AG10803 (cell line): ENCODE data around the gene FUT2.

Experiments used
- DNase-seq: peaks from one replicate; pipeline ENCODE4 v3.0.0; 2010; ENCODE audit warnings: low read depth
- H3K4me3 ChIP-seq: 2 replicates; pipeline ENCODE4 v1.5.1; 2011; ENCODE audit warnings: mild to moderate bottlenecking, low read length, control low read depth
- TF ChIP-seq, protein P1 (sequence below): conservative IDR thresholded peaks from 2 replicates; pipeline ENCODE4 v1.5.1; 2011; ENCODE audit warnings: mild to moderate bottlenecking, low read length, control low read depth, inconsistent platforms

The FUT2 gene

DNA sequence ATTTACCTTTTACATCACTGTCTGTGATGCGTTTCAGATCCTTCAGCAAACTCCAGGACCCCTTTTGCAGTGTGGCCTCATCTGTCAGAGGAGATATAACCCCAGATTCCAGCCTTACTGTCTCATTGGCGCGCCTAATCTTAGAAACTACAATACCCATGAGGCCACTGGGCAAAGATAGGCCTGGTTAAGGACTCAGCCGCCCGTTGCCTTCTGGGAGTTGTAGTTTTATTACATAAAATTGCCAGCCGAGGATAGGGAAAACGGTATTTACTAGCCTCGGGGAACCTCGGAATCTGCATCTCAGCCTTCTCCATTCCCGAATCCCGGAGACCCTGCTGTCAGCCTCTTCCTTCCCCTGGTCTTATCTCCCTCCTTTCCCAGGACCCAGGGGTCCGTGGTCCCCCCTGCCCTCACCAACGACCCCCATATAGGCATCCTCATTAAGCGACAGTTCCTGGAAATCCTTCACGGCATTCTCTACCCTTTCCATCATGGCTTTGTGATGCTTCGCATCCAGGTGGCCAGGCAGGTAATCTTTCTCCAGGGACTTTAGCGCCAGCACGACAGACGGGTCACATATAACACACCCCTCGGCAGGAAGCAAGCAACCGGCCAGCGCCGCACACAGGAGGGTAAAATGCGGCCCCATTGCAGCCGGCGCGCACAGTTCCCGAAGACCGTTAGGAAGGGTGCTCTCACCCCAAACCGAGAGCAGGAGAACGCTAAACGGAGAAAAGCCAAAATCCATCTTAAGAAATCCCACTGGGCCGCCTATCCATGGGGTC, 49.6 kb downstream of the FUT2 start:
- TF ChIP-seq, protein P1, sequence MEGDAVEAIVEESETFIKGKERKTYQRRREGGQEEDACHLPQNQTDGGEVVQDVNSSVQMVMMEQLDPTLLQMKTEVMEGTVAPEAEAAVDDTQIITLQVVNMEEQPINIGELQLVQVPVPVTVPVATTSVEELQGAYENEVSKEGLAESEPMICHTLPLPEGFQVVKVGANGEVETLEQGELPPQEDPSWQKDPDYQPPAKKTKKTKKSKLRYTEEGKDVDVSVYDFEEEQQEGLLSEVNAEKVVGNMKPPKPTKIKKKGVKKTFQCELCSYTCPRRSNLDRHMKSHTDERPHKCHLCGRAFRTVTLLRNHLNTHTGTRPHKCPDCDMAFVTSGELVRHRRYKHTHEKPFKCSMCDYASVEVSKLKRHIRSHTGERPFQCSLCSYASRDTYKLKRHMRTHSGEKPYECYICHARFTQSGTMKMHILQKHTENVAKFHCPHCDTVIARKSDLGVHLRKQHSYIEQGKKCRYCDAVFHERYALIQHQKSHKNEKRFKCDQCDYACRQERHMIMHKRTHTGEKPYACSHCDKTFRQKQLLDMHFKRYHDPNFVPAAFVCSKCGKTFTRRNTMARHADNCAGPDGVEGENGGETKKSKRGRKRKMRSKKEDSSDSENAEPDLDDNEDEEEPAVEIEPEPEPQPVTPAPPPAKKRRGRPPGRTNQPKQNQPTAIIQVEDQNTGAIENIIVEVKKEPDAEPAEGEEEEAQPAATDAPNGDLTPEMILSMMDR: no peak
- peak; percentile 43 for DNase-seq
- H3K4me3 ChIP-seq: no peak overlapping the region

GRCh38 chr19:48746110-48746509, 50.3 kb downstream of the FUT2 start:
- TF ChIP-seq, protein P1: no peak
- no peak for DNase-seq
- no peak overlapping the region for H3K4me3 ChIP-seq

DNA sequence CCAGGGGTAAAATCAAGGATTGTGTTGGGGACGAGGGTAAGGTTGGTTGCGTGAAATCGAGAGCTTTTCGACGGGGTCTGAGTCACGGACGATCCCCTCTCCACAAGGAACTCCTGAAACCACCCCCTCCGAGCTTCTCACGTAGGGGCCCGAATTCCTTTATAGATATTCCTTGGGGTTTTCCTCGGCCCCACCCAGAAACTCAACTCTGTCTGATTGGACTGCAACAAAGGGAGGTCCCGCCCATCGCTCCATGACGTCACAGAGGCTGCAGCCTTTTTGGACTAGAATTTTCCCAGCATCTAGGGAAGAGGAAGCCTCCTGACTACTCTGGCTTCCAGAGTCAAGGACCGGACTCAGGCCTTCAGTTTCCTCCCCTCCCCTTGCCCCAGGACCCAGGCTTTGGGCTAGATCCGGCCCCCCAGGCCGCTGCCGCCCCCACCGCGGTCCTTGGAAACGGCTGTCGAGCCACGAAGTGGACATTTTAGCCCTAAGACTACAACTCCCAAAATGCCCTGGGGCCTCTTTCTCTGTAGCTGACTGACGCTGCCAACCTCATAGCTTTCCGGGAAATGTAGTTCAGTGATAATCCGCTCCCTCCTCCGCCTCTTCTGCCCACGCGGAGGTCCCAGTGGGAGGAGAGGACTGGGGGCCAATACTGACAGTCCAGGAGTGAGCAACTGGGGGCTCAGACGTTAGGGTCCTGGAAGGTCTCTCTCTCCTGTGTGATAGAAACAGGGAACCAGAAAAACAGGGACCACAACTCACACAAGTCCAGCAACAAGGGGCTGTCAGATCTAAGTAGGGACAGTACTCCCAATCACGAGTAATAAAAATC, 51.2 kb downstream of the FUT2 start, which contains the start of gene IZUMO1:
Gene IZUMO1 (minus strand): TSS at position 172 of the 838 bp plus-strand sequence. CDS start 1,050 bp downstream, outside the sequence.
- peak; percentile 67 for DNase-seq
- H3K4me3 ChIP-seq: peak within 1 kb of the TSS; percentile 59
- TF ChIP-seq, protein P1: no peak

DNA sequence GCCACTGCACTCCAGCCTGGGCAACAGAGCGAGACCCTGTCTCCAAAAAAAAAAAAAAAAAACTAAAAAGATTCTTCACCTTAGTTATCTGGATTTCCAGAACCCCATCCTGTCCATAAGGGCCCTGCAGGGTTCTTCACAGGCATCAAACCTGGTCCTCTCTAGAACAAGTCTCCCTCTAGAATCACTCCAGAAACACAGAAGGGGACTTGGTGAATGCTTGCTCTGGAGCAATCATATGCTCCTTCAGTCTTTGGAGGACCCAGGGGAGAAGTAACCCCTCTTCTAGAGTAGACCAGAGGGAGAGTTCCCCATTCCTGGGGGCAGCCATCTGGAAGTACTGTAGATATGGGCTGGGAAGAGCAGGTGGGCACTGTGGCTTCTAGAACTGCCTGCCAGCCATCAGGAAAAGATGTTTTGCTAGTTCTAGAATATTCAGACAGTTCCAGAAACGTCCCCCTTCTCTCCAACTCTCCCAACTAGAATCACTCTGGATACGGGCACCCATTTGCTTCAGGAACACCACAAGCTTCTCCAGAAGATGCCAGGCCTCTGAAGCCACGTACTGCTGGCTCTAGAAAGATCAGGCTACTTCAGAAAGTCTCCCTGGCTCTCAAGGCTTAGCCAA, 53.9 kb downstream of the FUT2 start:
- no peak overlapping the region for H3K4me3 ChIP-seq
- no peak for DNase-seq
- TF ChIP-seq, protein P1: no peak

GRCh38 chr19:48750351-48750750, 54.6 kb downstream of the FUT2 start:
- TF ChIP-seq, protein P1: no peak
- DNase-seq: no peak
- no peak overlapping the region for H3K4me3 ChIP-seq

DNA sequence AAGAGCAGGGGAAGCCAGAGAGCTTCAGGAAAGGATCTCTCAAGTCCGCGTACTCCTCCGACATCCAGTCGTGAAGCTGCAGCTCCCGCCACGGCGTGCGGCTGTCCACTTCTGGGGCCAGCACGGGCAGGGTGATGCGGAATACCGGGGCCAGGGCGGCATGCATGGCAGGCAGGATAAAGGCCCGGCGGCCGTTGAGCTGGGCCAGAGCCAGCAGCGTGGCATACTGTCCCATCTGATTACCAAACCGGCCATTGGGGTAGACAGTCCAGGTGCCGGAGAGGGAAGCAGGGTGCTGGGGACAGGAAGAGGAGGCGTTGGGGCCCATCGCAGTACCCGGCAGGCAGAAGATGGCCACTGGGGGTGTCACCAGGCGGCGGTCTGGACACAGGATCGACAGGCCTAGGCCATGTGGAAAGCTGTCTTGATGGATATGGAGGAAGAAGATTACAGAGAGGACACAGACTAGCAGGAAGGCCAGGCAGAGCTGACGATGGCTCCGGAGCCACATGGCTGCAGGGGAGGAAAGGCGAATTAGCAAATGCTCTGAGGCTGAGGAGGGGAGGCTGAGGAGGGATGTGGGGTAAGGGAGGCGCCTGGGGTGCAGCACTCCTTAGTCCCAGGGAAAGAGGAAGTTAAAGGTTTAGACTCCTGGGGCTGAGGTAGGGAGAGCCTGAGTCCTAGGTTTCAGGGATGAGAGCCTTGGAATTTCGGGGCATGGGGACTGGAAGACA, 55.2 kb downstream of the FUT2 start:
- no peak for DNase-seq
- TF ChIP-seq, protein P1: no peak
- H3K4me3 ChIP-seq: no peak overlapping the region
